ENCODE measurements around the gene ELMO2.
"Not testable (repeated sequence)": the region's sequence is repeated elsewhere in the genome, so short reads cannot be mapped to it uniquely, and the experiment has no call there.

Gene ELMO2

GRCh38 chr20:46396052-46396740, 10.2 kb downstream of the ELMO2 start:
- H3K27ac ChIP-seq: no peak overlapping the region
- no peak for TF ChIP-seq CTCF (IDR thresholded peaks at IDR 0.05)
- TF ChIP-seq ZFX (IDR thresholded peaks at IDR 0.05; ENCODE audit: borderline replicate concordance): no peak

GRCh38 chr20:46394872-46395760, 11.3 kb downstream of the ELMO2 start:
- TF ChIP-seq ZFX (IDR thresholded peaks at IDR 0.05; ENCODE audit: borderline replicate concordance) (no peak), CTCF (IDR thresholded peaks at IDR 0.05) (no peak)
- no peak overlapping the region for H3K27ac ChIP-seq

GRCh38 chr20:46393967-46394366, 12.4 kb downstream of the ELMO2 start:
- no peak for TF ChIP-seq ZFX (IDR thresholded peaks at IDR 0.05; ENCODE audit: borderline replicate concordance)
- no peak overlapping the region for H3K27ac ChIP-seq

GRCh38 chr20:46388937-46389336, 17.5 kb downstream of the ELMO2 start:
- TF ChIP-seq CTCF (IDR thresholded peaks at IDR 0.05) (no peak), ZFX (IDR thresholded peaks at IDR 0.05; ENCODE audit: borderline replicate concordance) (no peak)
- no peak overlapping the region for H3K27ac ChIP-seq

GRCh38 chr20:46388201-46388836, 18.1 kb downstream of the ELMO2 start:
- H3K27ac ChIP-seq: no peak overlapping the region
- TF ChIP-seq ZFX (IDR thresholded peaks at IDR 0.05; ENCODE audit: borderline replicate concordance) (no peak), CTCF (IDR thresholded peaks at IDR 0.05) (no peak)

- not testable (repeated sequence) for H3K27ac ChIP-seq
Observed at GRCh38 chr20:46387054-46387453, 19.4 kb downstream of the ELMO2 start.

- TF ChIP-seq ZFX (IDR thresholded peaks at IDR 0.05; ENCODE audit: borderline replicate concordance): no peak
- TF ChIP-seq CTCF (IDR thresholded peaks at IDR 0.05): no peak
- no peak overlapping the region for H3K27ac ChIP-seq
Observed at GRCh38 chr20:46378412-46379009, 27.9 kb downstream of the ELMO2 start.

- no peak overlapping the region for H3K27ac ChIP-seq
- no peak for TF ChIP-seq ZFX (IDR thresholded peaks at IDR 0.05; ENCODE audit: borderline replicate concordance)
- no peak for TF ChIP-seq CTCF (IDR thresholded peaks at IDR 0.05)
Observed at GRCh38 chr20:46377518-46377917, 28.9 kb downstream of the ELMO2 start.

Data from 22Rv1 (cell line).